ENCODE data around the gene CCL16.

DNA sequence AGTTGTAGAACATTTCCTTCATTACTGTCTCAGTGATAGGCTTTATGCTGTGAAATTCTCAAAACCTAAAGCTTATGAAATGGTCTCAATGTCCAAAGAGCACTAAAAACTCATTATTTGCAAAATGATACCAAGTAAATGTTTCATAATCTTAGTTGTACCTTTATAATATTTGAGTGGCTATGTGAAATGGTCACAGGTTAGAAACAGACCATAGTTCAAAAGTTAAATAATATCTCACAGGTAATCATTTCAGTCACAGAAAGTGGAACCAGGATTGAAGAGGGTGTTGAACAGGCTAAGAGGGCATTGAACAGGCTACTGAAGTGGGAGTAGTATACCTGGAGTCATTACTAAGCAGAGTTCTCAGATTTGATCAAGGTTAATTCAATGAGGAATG lies 53.6 kb downstream of the CCL16 start:
- no peak for TF ChIP-seq EZH2phosphoT487 (conservative IDR thresholded peaks at IDR 0.05; ENCODE audit: low read length)
- TF ChIP-seq, protein P1, sequence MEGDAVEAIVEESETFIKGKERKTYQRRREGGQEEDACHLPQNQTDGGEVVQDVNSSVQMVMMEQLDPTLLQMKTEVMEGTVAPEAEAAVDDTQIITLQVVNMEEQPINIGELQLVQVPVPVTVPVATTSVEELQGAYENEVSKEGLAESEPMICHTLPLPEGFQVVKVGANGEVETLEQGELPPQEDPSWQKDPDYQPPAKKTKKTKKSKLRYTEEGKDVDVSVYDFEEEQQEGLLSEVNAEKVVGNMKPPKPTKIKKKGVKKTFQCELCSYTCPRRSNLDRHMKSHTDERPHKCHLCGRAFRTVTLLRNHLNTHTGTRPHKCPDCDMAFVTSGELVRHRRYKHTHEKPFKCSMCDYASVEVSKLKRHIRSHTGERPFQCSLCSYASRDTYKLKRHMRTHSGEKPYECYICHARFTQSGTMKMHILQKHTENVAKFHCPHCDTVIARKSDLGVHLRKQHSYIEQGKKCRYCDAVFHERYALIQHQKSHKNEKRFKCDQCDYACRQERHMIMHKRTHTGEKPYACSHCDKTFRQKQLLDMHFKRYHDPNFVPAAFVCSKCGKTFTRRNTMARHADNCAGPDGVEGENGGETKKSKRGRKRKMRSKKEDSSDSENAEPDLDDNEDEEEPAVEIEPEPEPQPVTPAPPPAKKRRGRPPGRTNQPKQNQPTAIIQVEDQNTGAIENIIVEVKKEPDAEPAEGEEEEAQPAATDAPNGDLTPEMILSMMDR (IDR thresholded peaks at IDR 0.05; ENCODE audit: insufficient read depth, low read length, poor library complexity, severe bottlenecking) = no peak

Data from SU-DHL-6 (cell line).